ENCODE results near the gene GRID2IP.

DNA sequence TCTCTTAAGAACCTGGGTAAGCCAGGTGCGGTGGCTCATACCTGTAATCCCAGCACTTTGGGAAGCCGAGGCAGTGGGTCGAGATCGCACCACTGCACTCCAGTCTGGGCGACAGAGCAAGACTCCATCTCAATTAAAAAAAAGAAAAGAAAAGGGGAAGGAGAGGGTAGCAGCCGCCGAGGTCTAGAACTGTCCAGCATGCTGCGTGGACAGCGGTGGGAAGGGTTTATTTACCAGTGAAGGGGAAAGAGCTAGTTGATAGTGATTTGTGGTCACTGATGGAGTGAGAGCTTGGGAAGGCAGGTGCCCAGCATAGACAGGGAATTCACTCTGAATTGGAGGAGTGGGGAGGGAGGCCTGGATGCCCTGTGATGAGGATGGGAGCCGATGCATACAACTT, 60.1 kb downstream of the GRID2IP start:
- no peak for TF ChIP-seq EZH2 (IDR thresholded peaks at IDR 0.05; ENCODE audit: borderline replicate concordance, low read depth, low read length, poor library complexity, severe bottlenecking)
- TF ChIP-seq, protein P1, sequence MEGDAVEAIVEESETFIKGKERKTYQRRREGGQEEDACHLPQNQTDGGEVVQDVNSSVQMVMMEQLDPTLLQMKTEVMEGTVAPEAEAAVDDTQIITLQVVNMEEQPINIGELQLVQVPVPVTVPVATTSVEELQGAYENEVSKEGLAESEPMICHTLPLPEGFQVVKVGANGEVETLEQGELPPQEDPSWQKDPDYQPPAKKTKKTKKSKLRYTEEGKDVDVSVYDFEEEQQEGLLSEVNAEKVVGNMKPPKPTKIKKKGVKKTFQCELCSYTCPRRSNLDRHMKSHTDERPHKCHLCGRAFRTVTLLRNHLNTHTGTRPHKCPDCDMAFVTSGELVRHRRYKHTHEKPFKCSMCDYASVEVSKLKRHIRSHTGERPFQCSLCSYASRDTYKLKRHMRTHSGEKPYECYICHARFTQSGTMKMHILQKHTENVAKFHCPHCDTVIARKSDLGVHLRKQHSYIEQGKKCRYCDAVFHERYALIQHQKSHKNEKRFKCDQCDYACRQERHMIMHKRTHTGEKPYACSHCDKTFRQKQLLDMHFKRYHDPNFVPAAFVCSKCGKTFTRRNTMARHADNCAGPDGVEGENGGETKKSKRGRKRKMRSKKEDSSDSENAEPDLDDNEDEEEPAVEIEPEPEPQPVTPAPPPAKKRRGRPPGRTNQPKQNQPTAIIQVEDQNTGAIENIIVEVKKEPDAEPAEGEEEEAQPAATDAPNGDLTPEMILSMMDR (conservative IDR thresholded peaks at IDR 0.05; ENCODE audit: low read depth, low read length), result no peak
